Activated effector memory CD4-positive, alpha-beta T cell treated with anti-CD3 and anti-CD28 coated beads, Interleukin-2, amount 50 U/mL, for 16 hours (primary cell): Measurements from ENCODE around the gene ETV6.

ENCODE experiments used
- DNase-seq: peaks from one replicate; pipeline ENCODE4 v3.0.0-alpha.2; 2020

Gene ETV6

DNA sequence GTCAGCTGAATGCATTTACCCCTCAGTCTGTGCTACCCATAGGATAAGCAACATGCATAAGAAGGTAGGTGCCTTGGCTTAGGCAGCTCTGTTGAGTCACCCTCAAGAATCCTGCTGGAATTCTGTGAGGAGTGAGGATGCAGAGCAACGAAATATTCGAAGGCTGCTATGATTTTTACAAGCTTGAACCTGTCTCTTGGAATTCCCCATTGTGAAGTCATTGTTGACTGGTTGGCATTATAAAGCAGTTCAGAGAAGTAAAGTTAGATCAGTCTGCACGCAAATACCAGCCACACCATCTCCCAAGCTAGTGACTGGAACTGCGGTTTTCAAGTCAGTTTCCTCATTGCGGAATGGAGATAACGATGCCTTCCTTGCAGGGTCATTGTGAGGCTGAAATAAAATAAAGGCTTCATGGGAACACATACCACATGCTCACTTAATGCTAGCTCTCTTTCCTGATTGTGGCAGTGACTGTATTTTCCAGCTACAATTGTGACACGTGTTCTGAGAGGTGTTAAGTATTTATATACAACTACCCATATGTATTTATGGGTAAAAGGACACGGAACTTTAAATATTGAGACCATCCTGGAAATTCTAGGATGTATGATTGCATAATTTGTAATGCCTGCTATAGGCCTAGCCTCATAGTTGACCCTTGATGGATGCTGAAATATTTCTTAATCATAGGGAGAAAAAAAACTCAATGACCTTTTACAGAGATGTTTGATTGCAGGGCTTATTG is 96.7 kb downstream of the ETV6 start:
- no peak for DNase-seq

DNA sequence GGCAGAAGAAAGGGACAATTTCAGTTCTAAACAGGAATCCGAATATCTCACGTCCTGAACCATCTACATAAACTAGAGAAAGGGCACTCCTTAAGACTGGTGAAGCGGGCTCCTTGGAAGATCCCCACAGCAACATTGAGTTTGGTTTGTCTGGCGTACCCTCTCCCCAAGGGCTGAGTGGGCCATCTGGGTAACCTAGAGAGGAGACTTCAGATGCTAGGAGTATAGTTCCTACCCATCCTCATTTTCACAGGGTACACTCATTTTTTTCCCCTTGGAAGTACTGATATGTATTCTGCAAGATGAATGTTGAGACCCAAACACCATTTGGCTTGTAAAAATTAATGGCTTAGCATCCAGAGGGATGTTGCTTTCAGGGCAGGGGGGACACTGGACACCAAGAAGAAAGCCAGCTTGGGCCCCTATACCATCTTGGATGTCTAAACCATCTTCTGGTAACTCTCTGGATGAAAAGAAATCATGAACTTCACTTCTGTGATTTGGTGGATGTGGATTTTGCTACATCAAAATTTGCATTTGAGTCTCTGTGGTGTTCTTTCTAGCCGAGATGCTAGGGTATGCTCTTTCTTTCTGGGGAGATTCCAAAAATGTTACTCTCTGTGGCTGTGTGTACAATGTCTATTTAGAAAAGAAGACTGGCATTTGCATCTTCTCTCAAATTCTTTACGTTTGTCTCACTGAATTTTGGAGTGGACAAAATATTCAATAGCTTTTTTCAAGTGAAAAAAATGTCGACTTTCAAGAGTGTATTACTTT is 97.7 kb downstream of the ETV6 start:
- DNase-seq, result no peak

DNA sequence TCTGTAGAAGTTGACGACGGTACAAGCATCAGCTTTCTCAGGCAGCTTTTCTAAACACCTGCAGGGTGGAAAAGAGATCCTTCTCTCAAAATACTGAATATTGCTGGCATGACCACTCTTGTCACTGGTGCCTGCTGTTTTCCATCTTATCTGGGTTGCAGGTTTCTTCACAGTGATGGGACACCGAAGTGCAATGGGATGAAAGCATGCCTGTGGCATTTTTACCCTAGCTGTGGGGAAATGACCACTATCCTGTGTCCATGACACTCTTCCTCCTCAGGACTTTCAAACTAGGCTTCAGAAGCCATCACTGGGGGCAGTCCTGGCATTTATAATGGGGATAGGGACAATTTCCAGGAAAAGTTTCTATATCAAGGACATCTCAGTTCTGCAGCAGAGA is 98.5 kb downstream of the ETV6 start:
- no peak for DNase-seq

DNA sequence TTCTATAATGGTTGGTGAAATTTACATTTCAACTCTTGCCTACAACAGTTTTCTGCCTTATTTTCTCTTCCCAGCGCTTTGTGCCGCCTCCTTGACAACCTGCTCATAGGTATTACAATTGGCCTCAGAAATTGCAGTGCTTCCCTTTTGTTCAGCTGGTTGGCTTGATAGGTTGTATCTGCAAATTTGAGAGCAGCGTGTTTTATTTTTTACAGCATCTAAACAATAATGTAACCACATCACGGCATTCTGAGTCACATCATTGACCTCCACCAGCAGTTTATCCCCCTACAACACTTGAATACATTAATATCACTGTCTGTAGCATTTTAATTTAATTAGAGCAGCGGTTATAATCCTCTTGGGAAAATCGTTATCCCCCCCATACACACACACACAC is 99.4 kb downstream of the ETV6 start:
- DNase-seq, result no peak

DNA sequence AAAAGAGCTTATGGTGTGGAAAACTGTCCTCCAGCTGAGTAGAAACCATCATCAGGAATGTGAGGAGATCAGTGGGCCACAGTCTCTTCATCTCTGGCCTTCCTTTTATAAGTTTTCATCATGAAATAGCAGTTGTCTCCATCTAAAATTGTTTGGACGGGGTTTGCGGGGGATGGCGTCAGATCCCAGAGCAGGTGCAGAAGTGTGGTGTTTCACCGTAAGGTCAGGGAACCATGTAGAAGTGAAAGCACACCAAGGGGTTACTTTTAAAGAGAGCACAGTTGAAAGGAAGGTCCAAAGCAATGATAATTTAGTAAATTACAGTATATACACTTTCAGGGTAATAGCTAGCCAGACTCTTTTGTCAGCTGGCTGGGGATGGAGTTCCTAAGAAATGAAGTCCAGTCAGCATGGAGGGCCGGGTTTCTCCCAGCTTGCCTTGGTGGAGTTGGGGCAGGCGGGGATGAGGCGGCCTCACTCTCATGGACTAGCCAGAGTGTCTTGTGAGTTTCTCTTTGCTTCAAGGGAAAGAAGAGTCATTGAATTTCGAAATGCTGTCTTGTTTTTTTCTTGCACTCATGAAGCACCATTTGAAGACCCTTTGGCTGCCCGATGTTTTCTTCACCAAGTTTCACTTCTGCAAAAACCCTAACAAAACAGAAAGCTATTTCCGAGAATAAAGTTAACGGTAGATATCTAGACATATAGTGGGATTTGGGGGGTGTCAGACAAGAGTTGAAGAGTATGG is 100.6 kb downstream of the ETV6 start:
- DNase-seq, result no peak

DNA sequence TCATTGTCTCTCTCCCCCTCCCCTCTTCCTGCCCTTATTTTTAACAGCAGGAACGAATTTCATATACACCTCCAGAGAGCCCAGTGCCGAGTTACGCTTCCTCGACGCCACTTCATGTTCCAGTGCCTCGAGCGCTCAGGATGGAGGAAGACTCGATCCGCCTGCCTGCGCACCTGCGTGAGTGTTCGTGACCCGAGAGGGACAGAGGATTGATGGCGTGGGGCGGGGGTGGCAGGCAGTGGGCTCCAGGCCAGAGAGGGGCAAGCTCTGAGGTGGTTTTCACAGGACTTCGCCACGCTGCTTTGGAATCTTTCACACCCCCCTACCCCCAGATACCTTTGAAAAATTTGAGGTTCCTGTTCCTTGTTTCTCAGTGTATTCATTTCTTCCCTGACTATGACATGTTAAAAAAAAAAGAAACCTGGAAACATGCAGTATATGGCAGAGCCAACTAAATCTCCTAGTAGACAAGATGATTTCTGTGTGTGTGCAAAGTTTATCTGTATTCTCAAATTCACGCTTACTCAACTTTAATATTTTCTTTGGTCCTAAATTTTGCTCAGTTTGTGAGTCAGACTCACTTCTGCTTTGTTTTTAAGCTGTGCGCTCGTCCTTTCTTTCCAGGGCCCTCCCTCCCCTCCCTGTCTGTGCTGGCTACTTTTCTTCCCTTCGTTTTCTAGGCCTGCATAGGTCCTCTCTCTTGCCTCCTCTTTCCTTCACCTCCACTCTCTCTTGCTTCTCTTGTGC is 103.1 kb downstream of the ETV6 start:
- no peak for DNase-seq

DNA sequence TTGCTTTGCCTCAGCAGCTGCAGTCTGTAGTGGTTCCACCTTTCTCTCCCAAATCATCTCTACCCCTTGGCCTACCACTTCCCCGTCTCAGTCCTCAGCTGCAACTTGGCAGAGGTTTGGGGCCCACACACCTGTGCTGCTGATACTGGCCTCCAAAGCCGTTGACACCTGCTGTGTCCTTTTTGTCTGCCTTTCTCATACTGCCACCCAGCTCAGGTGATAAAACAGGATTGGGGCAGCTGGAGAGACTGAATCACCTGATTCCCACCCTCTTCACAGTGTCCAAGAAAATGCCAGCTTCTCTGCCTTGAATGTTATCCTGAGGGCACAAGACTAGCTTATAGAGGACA is 103.7 kb downstream of the ETV6 start:
- no peak for DNase-seq

DNA sequence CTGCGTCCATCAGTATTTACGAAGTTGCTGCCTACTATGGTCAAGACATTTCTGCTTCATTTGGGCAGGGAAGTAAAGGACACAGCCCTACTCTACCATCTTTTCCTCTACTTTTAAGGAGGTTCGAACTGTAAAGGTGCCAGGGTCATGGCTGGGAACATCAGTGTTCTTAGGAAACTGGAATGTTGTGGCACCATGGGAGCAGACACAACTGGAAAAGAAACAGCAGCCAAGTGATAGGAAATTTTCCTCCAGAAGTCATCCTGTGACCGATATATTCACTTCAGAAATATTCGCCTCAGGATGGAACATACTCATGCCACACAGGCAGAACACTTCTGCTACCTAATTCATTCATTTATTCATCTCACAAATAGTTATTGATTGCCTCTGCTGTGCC is 104.4 kb downstream of the ETV6 start:
- no peak for DNase-seq

DNA sequence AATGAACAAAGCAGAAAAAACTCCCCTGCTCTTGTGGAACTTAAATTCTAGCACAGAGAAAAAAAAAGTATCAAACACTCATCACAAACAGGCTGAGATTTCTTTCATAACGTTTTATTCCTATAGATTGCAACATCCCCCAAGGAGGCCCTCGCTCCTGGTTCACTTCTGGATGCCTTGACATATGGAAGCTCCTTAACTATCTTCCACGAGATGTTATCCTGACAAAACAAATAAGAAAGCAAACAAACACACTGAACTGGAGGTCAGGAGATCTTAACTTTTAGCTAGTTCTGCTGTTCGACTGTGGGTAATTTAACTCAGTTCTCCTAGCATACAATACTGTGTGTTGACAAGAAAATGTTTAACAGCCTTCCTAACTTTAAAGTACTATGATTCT is 104.8 kb downstream of the ETV6 start:
- no peak for DNase-seq

DNA sequence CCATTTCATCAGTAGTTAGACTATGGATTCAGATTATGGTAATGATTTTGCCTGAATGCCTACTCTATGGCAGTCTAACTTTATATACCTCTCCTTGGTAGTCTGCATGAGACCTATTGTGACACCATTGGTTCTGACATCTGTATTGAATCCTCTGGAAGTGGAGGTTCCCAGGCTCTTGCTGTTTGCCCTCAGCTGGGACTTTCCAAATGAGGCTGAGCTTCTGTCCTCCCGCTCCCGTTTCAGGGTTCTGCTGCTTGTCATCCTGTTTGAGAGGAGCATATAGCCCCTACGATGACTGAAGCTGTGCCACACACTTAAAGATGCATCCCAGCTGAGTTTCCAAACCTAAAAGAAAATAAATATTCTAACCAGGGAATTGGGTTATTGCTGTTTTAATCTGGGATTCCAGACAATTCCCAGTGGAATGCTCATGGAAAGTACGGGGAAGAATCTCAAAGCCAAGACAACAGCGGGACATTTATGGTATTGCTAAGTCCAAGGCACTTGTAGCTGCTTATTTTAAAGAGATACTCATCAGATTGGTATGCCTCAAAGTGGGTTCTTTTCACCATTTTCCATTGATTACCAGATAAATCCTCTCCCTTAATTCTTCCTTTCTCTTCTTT is 105.9 kb downstream of the ETV6 start:
- DNase-seq, result no peak

DNA sequence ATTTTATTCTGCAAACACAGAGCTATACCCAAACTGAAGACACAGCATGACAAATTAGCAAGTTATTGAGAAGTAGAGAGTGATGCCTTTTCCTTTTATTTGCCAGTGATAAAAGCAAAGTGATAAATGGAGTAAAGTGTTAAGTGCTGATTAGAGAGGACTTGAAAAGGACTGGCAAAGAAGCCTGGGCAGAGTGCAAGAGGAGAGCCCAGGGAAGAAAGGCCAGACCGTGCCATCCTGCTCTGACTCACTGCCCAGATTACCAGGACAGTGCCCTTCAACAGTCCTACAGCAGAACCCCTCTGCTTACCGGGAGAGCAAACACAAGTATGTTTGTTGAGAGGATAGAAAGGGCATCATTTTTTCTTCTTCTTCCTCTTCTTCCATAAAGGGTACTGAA is 106.5 kb downstream of the ETV6 start:
- no peak for DNase-seq

DNA sequence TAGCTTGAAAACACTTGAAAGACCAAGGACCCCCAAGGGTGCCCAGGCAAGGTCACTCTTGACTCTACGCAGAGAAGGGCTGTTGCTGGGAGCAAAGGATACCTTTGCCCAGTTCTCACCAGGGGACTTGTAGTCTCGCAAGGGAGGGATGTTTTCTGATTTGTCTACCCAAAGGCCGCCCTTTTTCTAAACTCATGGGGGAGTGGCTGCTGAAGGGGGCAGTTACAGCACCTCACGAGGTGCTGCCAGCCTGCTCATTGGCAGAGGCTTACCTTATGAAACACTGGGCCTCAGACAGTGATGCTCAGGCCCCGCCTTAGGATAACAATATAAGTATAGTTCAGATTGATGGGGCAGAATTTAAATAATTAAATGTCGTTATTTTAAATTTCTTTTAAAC is 107.0 kb downstream of the ETV6 start:
- DNase-seq, result no peak

DNA sequence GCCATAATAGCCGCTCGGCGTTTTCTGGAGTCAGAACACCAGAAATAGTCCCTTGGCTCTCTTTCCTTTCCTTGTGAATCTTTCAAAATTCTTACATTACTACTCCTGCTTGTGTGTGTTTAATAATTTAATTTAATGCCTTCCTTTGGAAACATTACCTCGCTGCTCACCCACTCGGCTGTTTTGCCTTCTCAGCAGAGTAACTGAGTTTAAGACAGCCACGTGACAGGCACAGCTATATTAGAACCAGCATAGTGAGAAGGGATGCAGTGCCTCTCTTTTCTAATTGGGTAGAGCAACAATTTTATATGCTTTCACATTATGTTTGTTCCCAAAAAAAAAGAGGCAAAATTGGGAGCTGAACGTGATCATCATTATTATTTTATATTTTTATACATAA is 107.6 kb downstream of the ETV6 start:
- no peak for DNase-seq

DNA sequence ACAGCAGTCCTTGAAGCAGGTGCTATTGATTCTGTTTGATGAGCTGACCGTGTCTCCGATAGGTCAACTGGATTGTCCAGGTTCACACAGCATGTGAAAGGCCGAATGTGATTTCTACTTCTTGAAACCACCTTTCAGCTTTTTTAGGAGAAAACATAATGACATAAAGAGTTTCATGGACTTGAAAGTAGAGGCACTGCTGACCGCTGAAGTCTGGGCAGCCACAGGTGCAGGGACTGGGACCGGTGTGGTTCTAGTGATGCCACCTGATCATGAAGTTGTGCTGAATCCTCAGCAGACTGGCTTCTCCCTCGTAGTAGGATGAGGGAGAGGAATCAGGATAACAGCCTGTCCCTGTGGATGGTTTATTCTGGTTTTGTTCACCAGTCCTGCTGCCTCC is 108.1 kb downstream of the ETV6 start:
- no peak for DNase-seq

DNA sequence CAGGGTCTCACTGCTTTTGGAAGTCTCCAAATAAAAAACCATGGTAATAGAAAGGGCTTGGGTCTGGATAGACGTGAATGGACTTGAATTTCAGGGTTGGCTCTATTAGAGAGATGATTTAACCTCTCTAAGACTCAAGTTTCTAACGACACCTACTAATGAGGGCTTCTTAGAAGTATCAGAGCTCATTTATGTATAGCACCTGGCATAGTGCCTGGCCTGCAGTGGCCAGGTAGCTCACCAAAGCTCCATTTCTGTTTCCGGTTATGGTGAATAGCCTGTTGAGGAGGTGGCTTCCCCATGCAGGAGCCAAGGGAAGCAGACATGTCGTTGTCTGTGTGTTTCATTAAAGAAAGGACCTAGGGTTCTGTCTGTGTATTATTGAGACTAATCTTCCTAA is 108.6 kb downstream of the ETV6 start:
- no peak for DNase-seq

DNA sequence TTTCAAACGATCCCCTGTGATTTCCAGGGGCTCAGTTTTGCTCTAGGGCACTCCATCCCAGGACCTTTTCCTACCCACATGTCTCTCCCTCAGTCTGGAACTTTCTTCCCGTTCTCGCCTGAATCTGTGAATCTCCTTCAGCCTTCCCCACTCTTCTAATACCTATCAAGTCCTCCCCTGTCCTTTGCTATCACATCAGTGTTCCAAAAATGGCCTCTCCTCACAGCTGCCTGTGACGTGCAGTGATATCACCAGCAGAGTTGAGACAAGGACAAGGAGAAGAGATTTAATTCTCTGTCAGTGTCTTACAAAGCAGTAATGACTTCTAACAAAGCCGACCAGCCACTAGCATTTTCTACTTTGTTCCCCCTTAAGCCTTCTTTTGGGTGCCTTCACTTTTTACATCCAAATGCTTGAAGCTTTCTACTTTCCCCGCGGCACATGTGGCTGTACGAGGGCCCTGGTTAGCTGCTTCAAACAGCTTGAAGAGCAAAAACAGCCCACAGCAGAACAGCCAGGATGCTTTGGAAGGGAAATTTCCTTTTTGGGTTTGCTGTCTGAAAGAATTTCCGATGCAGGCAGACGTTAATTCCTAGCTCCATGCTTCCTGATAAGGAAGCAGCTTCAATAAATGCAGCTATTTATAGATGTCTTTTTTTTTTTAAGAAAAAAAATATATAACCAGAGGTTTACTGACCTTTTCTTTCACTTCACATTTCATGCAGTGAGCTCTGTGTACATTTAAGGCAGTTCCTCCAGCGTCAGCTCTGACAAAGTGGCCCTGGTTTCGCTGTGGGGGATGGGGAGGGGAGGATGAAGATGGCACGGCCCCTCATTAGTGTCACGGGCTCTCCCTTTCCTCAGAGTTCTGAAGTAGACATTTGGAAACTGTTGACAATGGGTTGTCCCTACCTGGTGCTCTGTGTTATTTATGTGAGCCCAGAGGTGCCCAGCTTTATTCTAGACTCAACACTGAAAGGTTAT is 109.3 kb downstream of the ETV6 start:
- DNase-seq, result no peak

DNA sequence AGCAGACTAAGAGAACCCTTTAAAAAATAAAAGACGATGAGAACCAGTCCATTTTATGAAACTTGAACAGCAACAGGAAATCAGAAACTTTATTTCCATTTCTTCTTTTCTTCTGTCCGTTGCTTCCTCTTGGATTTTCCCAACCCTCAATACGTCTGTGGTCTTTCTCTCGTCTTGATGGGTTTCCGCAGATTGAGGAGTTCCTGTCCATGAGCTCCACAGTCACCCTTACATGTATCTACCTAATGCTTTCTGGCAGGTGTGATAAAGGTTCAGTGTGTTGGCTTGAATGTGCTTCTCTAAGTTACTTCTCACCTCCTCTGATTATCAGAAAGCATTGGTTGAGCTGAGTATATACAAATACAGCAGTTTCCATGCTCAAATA is 110.0 kb downstream of the ETV6 start:
- DNase-seq, result no peak

DNA sequence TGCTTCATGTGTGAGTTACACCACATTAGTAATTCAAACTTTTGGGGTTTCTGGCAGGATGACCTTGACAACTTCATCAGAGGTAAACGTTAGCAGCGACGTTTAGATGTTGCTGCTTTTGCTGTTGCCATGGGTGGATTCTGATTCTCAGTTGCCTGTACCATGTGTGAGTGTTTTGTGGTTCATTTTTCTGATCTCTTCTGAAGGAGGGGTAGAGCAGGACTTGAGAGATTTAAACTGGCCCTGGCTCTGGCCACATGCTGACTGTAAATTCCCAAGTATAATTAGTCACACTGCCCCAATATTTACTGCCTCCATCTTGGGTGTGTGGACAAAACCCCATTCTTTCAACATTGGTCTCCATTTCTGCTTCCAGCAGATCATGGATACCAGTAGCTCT is 110.4 kb downstream of the ETV6 start:
- no peak for DNase-seq

DNA sequence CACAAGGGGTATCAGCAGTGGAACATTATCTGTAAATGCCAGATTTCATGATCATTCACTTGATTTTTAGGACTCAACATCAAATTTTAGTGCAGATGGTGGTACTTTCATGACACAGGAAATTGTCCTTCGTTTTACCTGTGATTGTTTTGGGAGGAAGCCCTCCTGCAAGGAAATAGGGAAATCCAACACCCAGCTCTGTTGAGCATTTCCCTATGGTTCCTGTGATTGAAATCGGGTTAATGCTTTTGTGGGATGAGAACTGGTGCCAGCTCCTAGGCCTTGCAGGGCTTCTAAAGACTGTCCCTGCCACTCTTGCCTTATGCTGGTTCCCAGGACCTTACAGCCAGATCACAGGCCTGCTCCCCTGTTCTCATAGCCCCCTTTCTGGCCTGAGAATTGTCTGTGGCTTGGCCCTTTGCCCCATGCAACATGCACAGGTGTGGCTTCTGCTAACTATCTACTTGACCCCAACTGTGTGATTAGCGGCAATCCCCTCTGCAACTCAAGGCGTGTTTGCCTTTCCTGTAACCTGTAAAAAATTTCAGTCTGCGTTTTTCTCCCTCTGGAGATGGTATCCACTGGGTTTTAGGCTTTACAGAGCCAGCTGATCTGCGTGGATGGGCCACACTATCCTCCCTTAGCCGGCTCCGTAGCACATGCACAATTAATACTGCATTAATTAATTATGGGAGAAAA is 112.5 kb downstream of the ETV6 start:
- no peak for DNase-seq

DNA sequence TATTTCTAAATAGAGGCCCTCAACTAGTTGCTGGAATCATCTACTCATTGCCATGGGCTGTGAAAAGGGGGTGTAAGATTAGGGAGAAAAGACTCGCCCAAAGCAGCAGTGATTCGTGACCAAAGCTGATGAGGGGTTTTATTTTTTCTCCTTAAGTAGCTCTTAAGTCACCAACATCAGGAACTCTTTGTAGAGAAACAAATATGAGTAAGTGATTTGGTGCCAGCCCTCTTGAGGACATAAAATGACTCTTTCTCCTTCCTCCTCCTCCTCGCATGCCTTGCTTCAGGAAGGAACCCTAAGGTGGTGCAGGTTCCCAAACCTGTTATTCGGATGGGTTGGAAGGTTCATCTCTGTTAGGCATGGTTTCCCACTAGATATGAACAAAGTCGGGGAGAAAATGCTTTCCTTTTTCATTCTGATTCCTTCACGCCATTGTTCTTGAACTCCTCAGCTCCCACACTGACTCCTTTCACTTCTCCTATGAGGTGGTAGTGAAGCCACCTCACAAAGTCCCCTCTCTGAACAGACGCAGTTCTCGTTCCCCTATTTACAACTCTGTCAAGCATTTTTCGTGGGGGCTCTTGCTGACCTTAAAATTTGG is 113.4 kb downstream of the ETV6 start:
- DNase-seq, result no peak
